ENCODE data around the gene KCNQ5. TPM values are rescaled to one million over a fixed set of nuclear protein-coding genes. Genes with fewer than 3 reads are reported as not detected.

Gene KCNQ5
- total and polyA plus RNA-seq, 10 of the 15 experiments (the other 5 are each of a cell fraction or from before 2014, with no cell fraction given), result 0.60 to 16.2 (median 3.2) TPM

DNA sequence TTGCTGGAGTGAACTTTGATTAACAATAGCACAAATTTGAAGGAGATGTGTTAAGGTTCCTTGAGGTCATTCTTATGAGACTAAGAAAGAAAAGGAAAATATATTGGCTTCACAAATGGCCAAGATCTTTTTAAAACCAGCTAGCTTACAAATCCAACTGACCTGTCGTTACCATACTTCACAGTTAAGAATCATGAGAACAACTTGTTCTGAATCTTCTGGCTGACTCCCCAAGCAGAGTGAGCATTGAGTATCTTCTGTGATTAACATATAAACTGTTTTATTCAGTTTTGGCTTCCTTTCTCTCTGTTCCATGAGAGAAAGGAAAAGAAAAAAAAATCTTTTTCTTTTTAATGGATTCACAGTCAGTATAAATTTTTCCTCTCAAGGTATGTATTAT, 326.3 kb downstream of the KCNQ5 start:
- Histone ChIP-seq H3K4me1 (ENCODE audit: control insufficient read depth, insufficient read depth, low read length) (no peaks in the 10 kb centered on the region), H3K4me3 (no peak overlapping the region), H3K27ac (ENCODE audit: control insufficient read depth, insufficient read depth) (no peak overlapping the region), H3K9ac (ENCODE audit: control insufficient read depth, insufficient read depth, low read length) (no peak overlapping the region), H3K4me2 (ENCODE audit: control insufficient read depth, insufficient read depth) (no peak overlapping the region), H3K27me3 (replicated peaks in 1 of 2; ENCODE audit: control insufficient read depth in 2 of 2, insufficient read depth in 2 of 2, low read length in 1 of 2) (no peaks in the 10 kb centered on the region), H4K20me1 (ENCODE audit: control insufficient read depth, insufficient read depth) (no peaks in the 10 kb centered on the region), H3K9me3 (replicated peaks; ENCODE audit: control insufficient read depth, insufficient read depth, low read length) (no peaks in the 10 kb centered on the region), H3K79me2 (ENCODE audit: control insufficient read depth, insufficient read depth, low read length) (no peaks in the 10 kb centered on the region), H3K36me3 (ENCODE audit: control insufficient read depth in 2 of 2, insufficient read depth in 2 of 2, low read length in 1 of 2) (no peaks in the 10 kb centered on the region), H2AFZ (ENCODE audit: control insufficient read depth, low read depth, low read length) (no peak overlapping the region)
- ATAC-seq (no peak), DNase-seq (ENCODE audit: low read depth, low spot score) (no peak), FAIRE-seq (no peak)
- in situ Hi-C loops (cut with MboI), result no loop called here
- ChIA-PET RAD21 (ENCODE audit: unreplicated experiment) (no interaction called here), SMC1A (ENCODE audit: uncharacterized antibody, unreplicated experiment) (no interaction called here), CTCF (interaction anchor here (0.9 kb wide), 1 partner anchor 82 kb away, joined by 3 read pairs; no protein-coding TSS in a partner anchor), POLR2A (no interaction called here)
- BruUV-seq (replicated peaks), result no TSS peak
- WGBS (ENCODE audit: insufficient coverage, insufficient replicate concordance, low lambda C conversion rate, missing lambda C conversion rate), result 0% methylated on average over 1 of the region's 1 CpG
- intact Hi-C loops (cut with micrococcal nuclease; ENCODE audit: unreplicated experiment), result no loop called here
- TF ChIP-seq GABPA (IDR thresholded peaks at IDR 0.05; ENCODE audit: low read depth), result no peak
- TF ChIP-seq ZNF217 (IDR thresholded peaks at IDR 0.05), result no peak
- TF ChIP-seq, protein P1, sequence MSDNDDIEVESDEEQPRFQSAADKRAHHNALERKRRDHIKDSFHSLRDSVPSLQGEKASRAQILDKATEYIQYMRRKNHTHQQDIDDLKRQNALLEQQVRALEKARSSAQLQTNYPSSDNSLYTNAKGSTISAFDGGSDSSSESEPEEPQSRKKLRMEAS (IDR thresholded peaks at IDR 0.05; ENCODE audit: low read depth, low read length), result no peak
- TF ChIP-seq, protein P2, sequence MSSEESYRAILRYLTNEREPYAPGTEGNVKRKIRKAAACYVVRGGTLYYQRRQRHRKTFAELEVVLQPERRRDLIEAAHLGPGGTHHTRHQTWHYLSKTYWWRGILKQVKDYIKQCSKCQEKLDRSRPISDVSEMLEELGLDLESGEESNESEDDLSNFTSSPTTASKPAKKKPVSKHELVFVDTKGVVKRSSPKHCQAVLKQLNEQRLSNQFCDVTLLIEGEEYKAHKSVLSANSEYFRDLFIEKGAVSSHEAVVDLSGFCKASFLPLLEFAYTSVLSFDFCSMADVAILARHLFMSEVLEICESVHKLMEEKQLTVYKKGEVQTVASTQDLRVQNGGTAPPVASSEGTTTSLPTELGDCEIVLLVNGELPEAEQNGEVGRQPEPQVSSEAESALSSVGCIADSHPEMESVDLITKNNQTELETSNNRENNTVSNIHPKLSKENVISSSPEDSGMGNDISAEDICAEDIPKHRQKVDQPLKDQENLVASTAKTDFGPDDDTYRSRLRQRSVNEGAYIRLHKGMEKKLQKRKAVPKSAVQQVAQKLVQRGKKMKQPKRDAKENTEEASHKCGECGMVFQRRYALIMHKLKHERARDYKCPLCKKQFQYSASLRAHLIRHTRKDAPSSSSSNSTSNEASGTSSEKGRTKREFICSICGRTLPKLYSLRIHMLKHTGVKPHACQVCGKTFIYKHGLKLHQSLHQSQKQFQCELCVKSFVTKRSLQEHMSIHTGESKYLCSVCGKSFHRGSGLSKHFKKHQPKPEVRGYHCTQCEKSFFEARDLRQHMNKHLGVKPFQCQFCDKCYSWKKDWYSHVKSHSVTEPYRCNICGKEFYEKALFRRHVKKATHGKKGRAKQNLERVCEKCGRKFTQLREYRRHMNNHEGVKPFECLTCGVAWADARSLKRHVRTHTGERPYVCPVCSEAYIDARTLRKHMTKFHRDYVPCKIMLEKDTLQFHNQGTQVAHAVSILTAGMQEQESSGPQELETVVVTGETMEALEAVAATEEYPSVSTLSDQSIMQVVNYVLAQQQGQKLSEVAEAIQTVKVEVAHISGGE (CRISPR knock-in tag; IDR thresholded peaks at IDR 0.05), result no peak
- TF ChIP-seq, protein P3, sequence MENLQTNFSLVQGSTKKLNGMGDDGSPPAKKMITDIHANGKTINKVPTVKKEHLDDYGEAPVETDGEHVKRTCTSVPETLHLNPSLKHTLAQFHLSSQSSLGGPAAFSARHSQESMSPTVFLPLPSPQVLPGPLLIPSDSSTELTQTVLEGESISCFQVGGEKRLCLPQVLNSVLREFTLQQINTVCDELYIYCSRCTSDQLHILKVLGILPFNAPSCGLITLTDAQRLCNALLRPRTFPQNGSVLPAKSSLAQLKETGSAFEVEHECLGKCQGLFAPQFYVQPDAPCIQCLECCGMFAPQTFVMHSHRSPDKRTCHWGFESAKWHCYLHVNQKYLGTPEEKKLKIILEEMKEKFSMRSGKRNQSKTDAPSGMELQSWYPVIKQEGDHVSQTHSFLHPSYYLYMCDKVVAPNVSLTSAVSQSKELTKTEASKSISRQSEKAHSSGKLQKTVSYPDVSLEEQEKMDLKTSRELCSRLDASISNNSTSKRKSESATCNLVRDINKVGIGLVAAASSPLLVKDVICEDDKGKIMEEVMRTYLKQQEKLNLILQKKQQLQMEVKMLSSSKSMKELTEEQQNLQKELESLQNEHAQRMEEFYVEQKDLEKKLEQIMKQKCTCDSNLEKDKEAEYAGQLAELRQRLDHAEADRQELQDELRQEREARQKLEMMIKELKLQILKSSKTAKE (IDR thresholded peaks at IDR 0.05; ENCODE audit: low read depth, poor library complexity, severe bottlenecking), result no peak
- TF ChIP-seq, protein P4, sequence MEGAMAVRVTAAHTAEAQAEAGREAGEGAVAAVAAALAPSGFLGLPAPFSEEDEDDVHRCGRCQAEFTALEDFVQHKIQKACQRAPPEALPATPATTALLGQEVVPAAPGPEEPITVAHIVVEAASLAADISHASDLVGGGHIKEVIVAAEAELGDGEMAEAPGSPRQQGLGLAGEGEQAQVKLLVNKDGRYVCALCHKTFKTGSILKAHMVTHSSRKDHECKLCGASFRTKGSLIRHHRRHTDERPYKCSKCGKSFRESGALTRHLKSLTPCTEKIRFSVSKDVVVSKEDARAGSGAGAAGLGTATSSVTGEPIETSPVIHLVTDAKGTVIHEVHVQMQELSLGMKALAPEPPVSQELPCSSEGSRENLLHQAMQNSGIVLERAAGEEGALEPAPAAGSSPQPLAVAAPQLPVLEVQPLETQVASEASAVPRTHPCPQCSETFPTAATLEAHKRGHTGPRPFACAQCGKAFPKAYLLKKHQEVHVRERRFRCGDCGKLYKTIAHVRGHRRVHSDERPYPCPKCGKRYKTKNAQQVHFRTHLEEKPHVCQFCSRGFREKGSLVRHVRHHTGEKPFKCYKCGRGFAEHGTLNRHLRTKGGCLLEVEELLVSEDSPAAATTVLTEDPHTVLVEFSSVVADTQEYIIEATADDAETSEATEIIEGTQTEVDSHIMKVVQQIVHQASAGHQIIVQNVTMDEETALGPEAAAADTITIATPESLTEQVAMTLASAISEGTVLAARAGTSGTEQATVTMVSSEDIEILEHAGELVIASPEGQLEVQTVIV (IDR thresholded peaks at IDR 0.05; ENCODE audit: borderline replicate concordance, partially characterized antibody), result no peak
- TF ChIP-seq EP300 (IDR thresholded peaks at IDR 0.05; ENCODE audit: borderline replicate concordance in 1 of 2, control insufficient read depth in 1 of 2, low read depth in 2 of 2, low read length in 2 of 2), result no peak
- no peak for TF ChIP-seq TAF1 (IDR thresholded peaks at IDR 0.05; ENCODE audit: borderline replicate concordance, low read depth, low read length)
- no peak for TF ChIP-seq CHD2 (IDR thresholded peaks at IDR 0.05; ENCODE audit: borderline replicate concordance, low read depth, low read length)
- TF ChIP-seq, protein P5, sequence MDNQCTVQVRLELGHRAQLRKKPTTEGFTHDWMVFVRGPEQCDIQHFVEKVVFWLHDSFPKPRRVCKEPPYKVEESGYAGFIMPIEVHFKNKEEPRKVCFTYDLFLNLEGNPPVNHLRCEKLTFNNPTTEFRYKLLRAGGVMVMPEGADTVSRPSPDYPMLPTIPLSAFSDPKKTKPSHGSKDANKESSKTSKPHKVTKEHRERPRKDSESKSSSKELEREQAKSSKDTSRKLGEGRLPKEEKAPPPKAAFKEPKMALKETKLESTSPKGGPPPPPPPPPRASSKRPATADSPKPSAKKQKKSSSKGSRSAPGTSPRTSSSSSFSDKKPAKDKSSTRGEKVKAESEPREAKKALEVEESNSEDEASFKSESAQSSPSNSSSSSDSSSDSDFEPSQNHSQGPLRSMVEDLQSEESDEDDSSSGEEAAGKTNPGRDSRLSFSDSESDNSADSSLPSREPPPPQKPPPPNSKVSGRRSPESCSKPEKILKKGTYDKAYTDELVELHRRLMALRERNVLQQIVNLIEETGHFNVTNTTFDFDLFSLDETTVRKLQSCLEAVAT (IDR thresholded peaks at IDR 0.05), result no peak
- no peak for TF ChIP-seq NFYB (IDR thresholded peaks at IDR 0.05; ENCODE audit: insufficient read depth, low read depth, low read length)
- no peak for TF ChIP-seq RFX5 (IDR thresholded peaks at IDR 0.05; ENCODE audit: low read depth, low read length)
- no peak for TF ChIP-seq STAT3 (IDR thresholded peaks at IDR 0.05; ENCODE audit: low read depth, low read length)

Data from GM12878 (cell line).